Suprapubic skin (tissue), 4 donors: ENCODE data around the gene ACTR10.

ENCODE experiments used
- CTCF ChIP-seq, 2 donors: fragments of 200-600 bp in 1 of 2; fragments of 450-650 bp in 1 of 2; sonication (generic) in 1 of 2; IDR thresholded peaks; one replicate each; pipeline ENCODE4 v1.5.1; 2016 to 2019; ENCODE audit warnings: antibody characterized with exemption in 2 of 2, mild to moderate bottlenecking in 1 of 2, moderate library complexity in 1 of 2
- EP300 ChIP-seq: sonication (generic); formaldehyde crosslinking; IDR thresholded peaks from one replicate; pipeline ENCODE4 v1.6.1; 2017; ENCODE audit warnings: antibody characterized with exemption
- POLR2A ChIP-seq, 2 donors: fragments of 450-650 bp; IDR thresholded peaks; one replicate each; pipeline ENCODE4 v1.6.1; 2017; ENCODE audit warnings: antibody characterized with exemption in 2 of 2, mild to moderate bottlenecking in 2 of 2, moderate library complexity in 2 of 2
- POLR2AphosphoS5 ChIP-seq, 3 donors: sonication (generic); formaldehyde crosslinking; IDR thresholded peaks; one replicate each; pipeline ENCODE4 v1.6.1; 2017; ENCODE audit warnings: antibody characterized with exemption in 3 of 3

GRCh38 chr14:58177125-58177524 is 22.8 kb upstream of the ACTR10 start:
- TF ChIP-seq POLR2A (IDR thresholded peaks at IDR 0.05) (no peak), CTCF (IDR thresholded peaks at IDR 0.05) (no peak), POLR2AphosphoS5 (IDR thresholded peaks at IDR 0.05) (no peak), EP300 (no peak)
